Activated CD4-positive, alpha-beta T cell treated with anti-CD3 and anti-CD28 coated beads, Interleukin-2, amount 10 ng/mL, durations not matched to agents 7 days and 5 days (primary cell): ENCODE data around the gene ETNPPL. TPM values are rescaled to one million over a fixed set of nuclear protein-coding genes. Genes with fewer than 3 reads are reported as not detected.
A peak's percentile ranks its signal among the peaks of the same experiment; 100 is the strongest.

ENCODE experiments used
- CTCF ChIA-PET: fragments of 350-600 bp; sonication (Branson Sonifier 250); formaldehyde crosslinking; loops from one replicate; lab custom pipeline; 2021; ENCODE audit warnings: antibody characterized with exemption; lab: Charles Lee
- POLR2A ChIA-PET: fragments of 350-600 bp; sonication (Branson Sonifier 250); formaldehyde crosslinking; loops from one replicate; lab custom pipeline; 2021; ENCODE audit warnings: antibody characterized with exemption; lab: Charles Lee
- DNase-seq: peaks from one replicate; pipeline ENCODE4 v3.0.0-alpha.2; 2020
- H3K27ac Mint-ChIP-seq: one replicate; pipeline ENCODE4 v1.8.0; 2021; ENCODE audit warnings: mild to moderate bottlenecking, moderate library complexity, mixed read lengths
- H3K27me3 Mint-ChIP-seq: one replicate; pipeline ENCODE4 v1.8.0; 2021; ENCODE audit warnings: mixed read lengths
- H3K36me3 Mint-ChIP-seq: one replicate; pipeline ENCODE4 v1.8.0; 2021; ENCODE audit warnings: low read depth, mixed read lengths
- H3K4me1 Mint-ChIP-seq: one replicate; pipeline ENCODE4 v1.8.0; 2021; ENCODE audit warnings: mixed read lengths
- H3K4me3 Mint-ChIP-seq: one replicate; pipeline ENCODE4 v1.8.0; 2021; ENCODE audit warnings: mild to moderate bottlenecking, moderate library complexity, mixed read lengths
- H3K9me3 Mint-ChIP-seq: one replicate; pipeline ENCODE4 v1.8.0; 2021; ENCODE audit warnings: mixed read lengths
- total RNA-seq, 2 experiments: library from RNA; stranded (reverse); gene quantifications; one replicate each; pipeline ENCODE4 v1.2.3, GENCODE V29; 2021

Gene ETNPPL
- not detected for total RNA-seq

- Mint-ChIP-seq H3K36me3 (no peaks in the 10 kb centered on the region), H3K4me3 (peak within 1 kb of the TSS; percentile 71), H3K9me3 (no peaks in the 10 kb centered on the region), H3K27me3 (peaks cover 52% of the 10 kb centered on the region), H3K27ac (no peak within 1 kb of the TSS), H3K4me1 (peaks cover 9% of the 10 kb centered on the region)
- CTCF ChIA-PET = no interaction called here
- peak; percentile 27 for DNase-seq
- POLR2A ChIA-PET = no interaction called here
These were observed at the start of gene ETNPPL for GRCh38 chr4:108762559-108763225. ETNPPL (minus strand) TSS chr4:108763053; CDS start chr4:108762898, 155 bp downstream.

GRCh38 chr4:108811486-108811885 is 48.6 kb upstream of the ETNPPL start:
- Mint-ChIP-seq H3K4me3 (no peak overlapping the region), H3K27ac (no peak overlapping the region), H3K36me3 (no peaks in the 10 kb centered on the region), H3K4me1 (peaks cover 4% of the 10 kb centered on the region), H3K9me3 (no peaks in the 10 kb centered on the region), H3K27me3 (peaks cover 33% of the 10 kb centered on the region)
- DNase-seq = no peak
- POLR2A ChIA-PET = no interaction called here
- CTCF ChIA-PET = interaction anchor here (0.6 kb wide), 1 partner anchor 17 kb away, joined by 3 read pairs; no protein-coding TSS in a partner anchor

GRCh38 chr4:108810087-108810486 is 47.2 kb upstream of the ETNPPL start:
- ChIA-PET POLR2A (no interaction called here), CTCF (no interaction called here)
- Mint-ChIP-seq H3K9me3 (no peaks in the 10 kb centered on the region), H3K4me1 (peaks cover 4% of the 10 kb centered on the region), H3K27ac (no peak overlapping the region), H3K36me3 (no peaks in the 10 kb centered on the region), H3K27me3 (peaks cover 26% of the 10 kb centered on the region), H3K4me3 (no peak overlapping the region)
- no peak for DNase-seq

GRCh38 chr4:108804648-108805273 is 41.9 kb upstream of the ETNPPL start:
- no peaks in the 10 kb centered on the region for H3K4me1 Mint-ChIP-seq
- DNase-seq = no peak
- H3K27me3 Mint-ChIP-seq = peaks cover 6% of the 10 kb centered on the region
- ChIA-PET POLR2A (no interaction called here), CTCF (no interaction called here)
- H3K27ac Mint-ChIP-seq = no peak overlapping the region
- no peaks in the 10 kb centered on the region for H3K36me3 Mint-ChIP-seq
- no peak overlapping the region for H3K4me3 Mint-ChIP-seq
- H3K9me3 Mint-ChIP-seq = no peaks in the 10 kb centered on the region

- no peak overlapping the region for H3K27ac Mint-ChIP-seq
- H3K4me3 Mint-ChIP-seq = no peak overlapping the region
- no peaks in the 10 kb centered on the region for H3K9me3 Mint-ChIP-seq
- no peaks in the 10 kb centered on the region for H3K27me3 Mint-ChIP-seq
- H3K36me3 Mint-ChIP-seq = no peaks in the 10 kb centered on the region
- DNase-seq = no peak
- no peaks in the 10 kb centered on the region for H3K4me1 Mint-ChIP-seq
- ChIA-PET CTCF (interaction anchor here (0.8 kb wide), 1 partner anchor 25 kb away, joined by 3 read pairs; no protein-coding TSS in a partner anchor), POLR2A (no interaction called here)
These were observed 36.5 kb upstream of the ETNPPL start for GRCh38 chr4:108799306-108799705.

GRCh38 chr4:108796173-108796572 is 33.3 kb upstream of the ETNPPL start:
- Mint-ChIP-seq H3K27ac (no peak overlapping the region), H3K4me1 (no peaks in the 10 kb centered on the region), H3K4me3 (no peak overlapping the region), H3K27me3 (no peaks in the 10 kb centered on the region), H3K9me3 (no peaks in the 10 kb centered on the region), H3K36me3 (no peaks in the 10 kb centered on the region)
- ChIA-PET POLR2A (no interaction called here), CTCF (no interaction called here)
- DNase-seq = no peak

- no peak for DNase-seq
- no peak overlapping the region for H3K27ac Mint-ChIP-seq
- H3K27me3 Mint-ChIP-seq = no peaks in the 10 kb centered on the region
- H3K4me1 Mint-ChIP-seq = no peaks in the 10 kb centered on the region
- ChIA-PET CTCF (no interaction called here), POLR2A (no interaction called here)
- H3K9me3 Mint-ChIP-seq = no peaks in the 10 kb centered on the region
- no peak overlapping the region for H3K4me3 Mint-ChIP-seq
- H3K36me3 Mint-ChIP-seq = no peaks in the 10 kb centered on the region
These were observed 32.9 kb upstream of the ETNPPL start for GRCh38 chr4:108795733-108796132.

- ChIA-PET CTCF (interaction anchor here (0.6 kb wide), 1 partner anchor 18 kb away, joined by 3 read pairs; no protein-coding TSS in a partner anchor), POLR2A (no interaction called here)
- DNase-seq = no peak
- Mint-ChIP-seq H3K27me3 (no peaks in the 10 kb centered on the region), H3K9me3 (no peaks in the 10 kb centered on the region), H3K36me3 (no peaks in the 10 kb centered on the region), H3K27ac (no peak overlapping the region), H3K4me1 (no peaks in the 10 kb centered on the region), H3K4me3 (no peak overlapping the region)
These were observed 31.3 kb upstream of the ETNPPL start for GRCh38 chr4:108794136-108794535.

GRCh38 chr4:108793415-108793814 is 30.6 kb upstream of the ETNPPL start:
- POLR2A ChIA-PET = no interaction called here
- no peaks in the 10 kb centered on the region for H3K9me3 Mint-ChIP-seq
- CTCF ChIA-PET = no interaction called here

GRCh38 chr4:108788731-108789130 is 25.9 kb upstream of the ETNPPL start:
- DNase-seq = no peak
- H3K27ac Mint-ChIP-seq = no peak overlapping the region
- H3K36me3 Mint-ChIP-seq = no peaks in the 10 kb centered on the region
- no peaks in the 10 kb centered on the region for H3K9me3 Mint-ChIP-seq
- no peak overlapping the region for H3K4me3 Mint-ChIP-seq
- POLR2A ChIA-PET = no interaction called here
- no peaks in the 10 kb centered on the region for H3K27me3 Mint-ChIP-seq
- H3K4me1 Mint-ChIP-seq = no peaks in the 10 kb centered on the region
- CTCF ChIA-PET = no interaction called here

More at GRCh38 chr4:108793415-108793814, 30.6 kb upstream of the ETNPPL start:
- Mint-ChIP-seq H3K27me3 (no peaks in the 10 kb centered on the region), H3K36me3 (no peaks in the 10 kb centered on the region), H3K27ac (no peak overlapping the region), H3K4me1 (no peaks in the 10 kb centered on the region), H3K4me3 (no peak overlapping the region)
- no peak for DNase-seq

- CTCF ChIA-PET = no interaction called here
- POLR2A ChIA-PET = no interaction called here
- Mint-ChIP-seq H3K4me1 (no peaks in the 10 kb centered on the region), H3K4me3 (no peak overlapping the region), H3K36me3 (no peaks in the 10 kb centered on the region), H3K27ac (no peak overlapping the region), H3K9me3 (no peaks in the 10 kb centered on the region), H3K27me3 (no peaks in the 10 kb centered on the region)
- no peak for DNase-seq
These were observed 24.9 kb upstream of the ETNPPL start for GRCh38 chr4:108787724-108788123.

GRCh38 chr4:108787106-108787505 is 24.3 kb upstream of the ETNPPL start:
- POLR2A ChIA-PET = no interaction called here
- CTCF ChIA-PET = no interaction called here
- Mint-ChIP-seq H3K27me3 (no peaks in the 10 kb centered on the region), H3K9me3 (no peaks in the 10 kb centered on the region), H3K36me3 (no peaks in the 10 kb centered on the region), H3K4me1 (no peaks in the 10 kb centered on the region), H3K4me3 (no peak overlapping the region), H3K27ac (no peak overlapping the region)
- no peak for DNase-seq

GRCh38 chr4:108786351-108786750 is 23.5 kb upstream of the ETNPPL start:
- DNase-seq = no peak
- ChIA-PET CTCF (no interaction called here), POLR2A (no interaction called here)
- Mint-ChIP-seq H3K27me3 (no peaks in the 10 kb centered on the region), H3K36me3 (no peaks in the 10 kb centered on the region), H3K9me3 (no peaks in the 10 kb centered on the region), H3K27ac (no peak overlapping the region), H3K4me1 (no peaks in the 10 kb centered on the region), H3K4me3 (no peak overlapping the region)
